ENCODE data around the gene TMEM131.

TMEM131 gene

GRCh38 chr2:97760480-97761049 is 235.2 kb downstream of the TMEM131 start:
- DNase-seq (ENCODE audit: low spot score): no peak

GRCh38 chr2:97759727-97760407 is 235.9 kb downstream of the TMEM131 start:
- DNase-seq (ENCODE audit: low spot score): no peak

- DNase-seq (ENCODE audit: low spot score): no peak
Observed at GRCh38 chr2:97758131-97758705, 237.5 kb downstream of the TMEM131 start.

- DNase-seq (ENCODE audit: low spot score): no peak
Observed at GRCh38 chr2:97757062-97757461, 238.7 kb downstream of the TMEM131 start.

- no peak for DNase-seq (ENCODE audit: low spot score)
Observed at GRCh38 chr2:97755491-97755890, 240.3 kb downstream of the TMEM131 start.

DNA sequence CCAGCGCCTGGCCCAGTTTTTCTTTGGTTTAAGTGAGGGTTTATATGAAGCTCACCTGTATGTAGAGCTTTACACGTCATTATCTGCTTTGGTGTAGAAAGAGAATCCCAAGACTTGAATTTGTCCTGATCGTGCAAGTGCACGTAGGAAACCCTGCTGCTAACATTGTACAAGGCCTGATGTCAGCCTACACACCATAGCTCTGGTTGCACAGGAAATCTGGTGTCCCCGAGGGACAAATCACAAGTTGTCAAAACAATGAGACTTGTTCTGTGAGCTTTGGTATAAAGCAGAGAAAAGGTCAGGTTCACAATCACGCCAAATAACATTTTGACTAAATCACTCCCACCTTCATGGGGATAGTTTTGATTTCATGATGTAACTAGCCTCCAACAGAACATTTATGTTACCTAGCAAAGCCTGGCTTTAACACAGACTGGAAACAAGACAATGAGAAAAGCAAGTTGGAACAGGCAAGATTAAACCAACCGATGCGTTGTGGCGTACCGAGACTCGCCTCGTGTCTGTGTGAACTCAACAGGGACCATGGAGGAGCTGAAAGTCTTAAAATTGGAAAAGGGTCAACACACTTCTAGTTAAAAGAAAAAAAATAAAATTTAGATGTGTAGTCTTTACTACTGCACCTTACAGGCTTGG is 240.9 kb downstream of the TMEM131 start:
- DNase-seq (ENCODE audit: low spot score): no peak

DNA sequence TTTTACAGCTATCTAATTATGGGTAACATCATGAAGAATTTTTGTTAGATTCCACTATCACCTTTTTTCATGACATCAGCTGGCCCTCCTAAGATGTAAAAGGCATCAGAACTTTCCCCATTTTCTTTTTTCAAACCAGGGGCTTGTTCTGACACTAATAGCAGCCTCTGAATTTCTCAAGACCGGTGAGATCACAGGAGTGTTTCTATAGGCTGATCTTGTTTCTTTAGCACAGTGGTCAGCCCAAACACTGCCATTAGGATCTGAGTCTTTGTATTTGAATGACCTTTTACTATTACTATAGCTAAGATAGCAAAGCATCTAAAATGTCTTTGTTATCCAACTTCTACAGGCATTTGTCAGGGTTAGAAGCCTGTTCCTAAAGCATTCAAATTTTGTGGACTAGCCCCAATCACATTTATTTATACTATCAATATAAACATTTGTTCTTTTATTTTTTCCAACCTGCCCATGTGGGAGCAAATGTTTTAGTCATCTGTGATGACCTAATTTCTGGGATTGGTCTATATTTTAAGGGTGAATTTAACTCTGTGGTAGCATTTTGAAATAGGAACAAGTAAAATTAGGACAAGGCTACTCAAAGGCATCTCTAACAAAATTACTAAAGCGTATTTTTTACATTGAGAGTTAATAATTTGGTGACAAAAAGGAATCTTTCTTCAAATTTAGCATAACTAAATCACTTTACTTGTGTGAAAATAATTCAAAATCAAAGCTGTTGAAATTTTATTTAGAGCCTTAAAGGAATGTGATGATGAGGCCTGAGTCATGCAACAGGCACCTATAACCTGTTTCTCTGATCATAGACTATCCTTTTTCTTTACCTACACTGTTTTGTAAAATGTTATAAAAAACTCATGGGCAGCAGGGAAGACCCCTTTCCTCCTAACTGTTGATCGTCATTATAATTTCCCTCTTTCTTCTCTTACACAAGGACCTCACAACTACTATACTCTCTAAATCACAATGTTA is 243.1 kb downstream of the TMEM131 start:
- peak; percentile 40 for DNase-seq (ENCODE audit: low spot score)

GRCh38 chr2:97751752-97752151 is 244.0 kb downstream of the TMEM131 start:
- DNase-seq (ENCODE audit: low spot score): peak; percentile 3

- DNase-seq (ENCODE audit: low spot score): no peak
Observed at GRCh38 chr2:97750017-97750416, 245.7 kb downstream of the TMEM131 start.

DNA sequence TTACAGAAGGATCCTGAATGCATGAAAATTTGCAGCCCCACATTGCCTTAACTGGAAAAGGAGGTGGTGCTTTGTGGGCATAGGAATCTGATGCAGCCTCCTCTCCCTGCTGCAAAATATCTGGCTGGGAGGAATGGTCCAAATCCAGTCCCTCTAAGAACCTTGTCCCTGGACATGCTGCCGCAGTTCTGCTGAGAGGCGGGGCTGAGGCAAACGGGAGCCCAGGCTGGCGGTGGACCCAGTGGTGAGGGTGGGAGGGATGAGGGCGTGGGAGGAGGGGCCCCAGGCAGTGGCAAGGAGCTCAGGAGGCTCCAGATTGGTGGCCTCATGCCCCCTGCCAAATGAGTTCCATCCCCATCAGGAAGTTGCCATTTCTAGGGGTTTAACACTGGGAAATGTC is 246.2 kb downstream of the TMEM131 start:
- no peak for DNase-seq (ENCODE audit: low spot score)

- no peak for DNase-seq (ENCODE audit: low spot score)
Observed at GRCh38 chr2:97747716-97748115, 248.0 kb downstream of the TMEM131 start.

DNA sequence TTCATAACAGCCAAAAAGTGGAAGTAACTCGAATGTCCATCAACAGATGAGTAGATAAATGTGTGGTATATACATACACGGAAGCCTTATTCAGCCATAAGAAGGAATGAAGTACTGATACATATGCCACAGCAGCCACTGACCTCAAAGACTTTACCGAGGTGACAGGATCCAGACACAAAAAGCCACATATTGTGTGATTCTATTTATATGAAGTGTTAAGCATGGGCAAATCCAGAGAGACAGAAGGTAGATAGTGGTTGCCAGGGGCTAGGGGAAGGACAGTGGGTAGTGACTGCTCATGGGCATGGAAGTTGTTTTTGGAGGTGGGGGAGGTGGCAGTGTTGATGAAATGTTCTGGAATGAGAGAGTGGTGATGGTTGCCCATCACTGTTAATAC is 248.5 kb downstream of the TMEM131 start:
- no peak for DNase-seq (ENCODE audit: low spot score)

DNA sequence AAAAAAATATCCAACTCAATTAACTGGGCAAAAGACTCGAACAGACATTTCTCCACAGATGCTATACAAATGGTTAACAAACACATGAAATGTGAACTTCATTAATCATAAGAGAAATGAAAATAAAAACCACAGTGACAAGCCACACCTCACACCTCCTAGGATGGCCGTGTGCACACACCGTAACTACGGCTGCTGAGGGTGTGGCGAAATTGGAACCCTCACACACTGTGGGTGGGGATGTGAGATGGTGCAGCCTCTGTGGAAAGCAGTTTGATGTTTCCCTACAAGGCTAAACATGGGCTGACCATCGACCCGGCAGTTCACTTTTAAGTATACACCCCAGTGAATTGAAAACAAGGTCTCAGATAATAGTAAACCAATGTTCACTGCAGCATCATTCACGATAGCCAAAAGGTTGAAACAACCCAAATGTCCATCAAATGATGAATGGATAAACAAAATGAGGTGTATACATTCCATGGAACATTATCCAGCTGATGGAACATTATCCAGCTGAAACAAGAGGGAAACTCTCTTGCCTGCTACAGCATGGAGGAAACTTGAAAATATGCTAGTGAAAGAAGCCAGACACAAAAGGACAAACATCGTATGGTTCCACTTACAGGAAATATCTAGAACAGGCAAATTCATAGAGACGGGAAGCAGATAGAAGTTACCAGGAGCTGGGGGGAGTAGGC is 250.1 kb downstream of the TMEM131 start:
- DNase-seq (ENCODE audit: low spot score): peak; percentile 3

GRCh38 chr2:97743913-97744312 is 251.8 kb downstream of the TMEM131 start:
- no peak for DNase-seq (ENCODE audit: low spot score)

DNA sequence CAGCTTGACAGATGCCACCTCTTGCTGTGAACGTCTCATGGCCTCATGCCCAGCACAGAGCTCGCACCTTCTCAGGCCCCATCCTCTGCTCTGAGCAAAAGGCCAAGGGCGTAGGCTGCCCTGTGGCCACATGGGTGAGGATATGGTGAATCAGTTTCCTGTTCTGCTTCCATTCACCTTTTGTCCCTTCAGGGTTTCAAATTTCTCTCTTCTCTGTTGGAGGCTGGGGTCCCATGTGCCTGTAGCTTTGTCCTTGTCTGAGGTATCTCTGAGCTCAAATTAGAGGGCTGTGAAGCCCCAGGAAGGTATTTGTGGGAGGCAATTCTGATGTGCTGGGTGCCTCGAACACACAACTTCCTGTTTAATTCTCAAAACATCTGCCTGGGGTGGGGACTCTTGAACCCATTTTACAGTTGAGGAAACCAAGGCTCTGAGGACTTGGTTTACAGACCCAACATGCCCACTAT is 253.3 kb downstream of the TMEM131 start:
- DNase-seq (ENCODE audit: low spot score): peak; percentile 9

DNA sequence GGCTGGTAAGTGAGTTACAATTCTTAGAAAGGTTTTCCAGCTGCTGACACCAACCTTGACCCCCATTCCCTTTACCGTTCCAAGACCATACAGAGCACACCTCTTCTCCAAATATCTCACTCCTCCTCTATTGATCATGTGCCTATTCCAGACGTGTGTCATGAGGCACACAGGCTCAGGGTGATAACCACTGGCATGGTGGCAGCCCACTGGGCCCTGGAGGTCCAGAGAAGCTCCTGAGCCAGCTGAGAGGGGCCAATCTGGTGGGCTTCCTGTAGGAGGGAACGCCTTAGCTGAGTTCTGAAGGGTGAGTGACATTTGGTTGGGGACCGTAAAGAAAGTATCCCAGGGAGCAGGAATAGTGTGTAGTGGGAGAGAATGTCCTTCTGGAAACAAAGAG is 254.1 kb downstream of the TMEM131 start:
- no peak for DNase-seq (ENCODE audit: low spot score)

- DNase-seq (ENCODE audit: low spot score): no peak
Observed at GRCh38 chr2:97741251-97741650, 254.5 kb downstream of the TMEM131 start.

- peak; percentile 49 for DNase-seq (ENCODE audit: low spot score)
Observed at GRCh38 chr2:97740590-97741182, 255.1 kb downstream of the TMEM131 start.

DNA sequence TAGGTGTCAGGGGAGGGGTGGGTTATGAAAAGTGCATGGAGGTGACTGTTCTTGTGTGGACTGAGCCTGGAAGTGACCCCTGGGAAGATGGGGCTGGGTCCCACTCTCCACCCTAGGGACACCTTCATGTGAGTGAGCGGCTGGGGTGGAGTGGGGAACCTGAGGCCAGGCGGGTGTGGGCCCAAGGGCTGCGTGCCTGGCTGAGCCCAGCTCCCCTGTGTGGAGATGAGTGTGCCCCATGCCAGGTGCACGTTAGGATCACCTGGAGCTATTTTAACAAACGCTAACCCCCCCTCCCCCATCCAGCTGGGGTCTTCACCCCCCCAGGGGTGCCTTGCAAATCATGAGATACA is 255.9 kb downstream of the TMEM131 start:
- DNase-seq (ENCODE audit: low spot score): no peak

GRCh38 chr2:97739020-97739892 is 256.5 kb downstream of the TMEM131 start:
- no peak for DNase-seq (ENCODE audit: low spot score)
